ENCODE data around the gene UBE2J1.
A peak's percentile ranks its signal among the peaks of the same experiment; 100 is the strongest.
"Not testable (repeated sequence)": the region's sequence is repeated elsewhere in the genome, so short reads cannot be mapped to it uniquely, and the experiment has no call there.

The UBE2J1 gene

GRCh38 chr6:89352278-89353117 lies at the start of gene UBE2J1:
Gene UBE2J1, minus strand, starts transcription at chr6:89352722. Its CDS starts 153 bp downstream, at chr6:89352569.
- peak; percentile 53 to 65 for DNase-seq (ENCODE audit: low read depth in 2 of 2)

GRCh38 chr6:89400912-89401399 lies 48.4 kb upstream of the UBE2J1 start:
- no peak for DNase-seq (ENCODE audit: low read depth in 2 of 2)

DNA sequence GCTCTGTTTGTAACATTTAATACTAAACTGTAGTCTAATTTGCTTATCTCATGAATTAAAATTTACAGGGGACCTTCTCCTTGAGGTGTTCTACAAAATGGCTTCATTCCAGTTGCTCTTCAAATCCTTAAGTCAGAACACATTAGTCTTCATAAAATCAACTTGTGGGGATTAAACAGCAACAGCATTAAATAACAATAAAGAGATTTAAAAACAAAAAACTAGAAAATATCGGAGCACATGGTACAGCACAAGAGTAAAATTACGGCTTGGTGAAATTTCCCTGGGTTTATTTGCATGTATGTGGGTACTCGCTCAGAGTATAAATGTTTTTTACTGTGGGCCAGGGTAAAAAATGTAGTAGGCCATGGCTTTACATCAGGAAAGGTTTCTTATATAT lies 47.5 kb upstream of the UBE2J1 start:
- DNase-seq (ENCODE audit: low read depth in 2 of 2), result no peak

DNA sequence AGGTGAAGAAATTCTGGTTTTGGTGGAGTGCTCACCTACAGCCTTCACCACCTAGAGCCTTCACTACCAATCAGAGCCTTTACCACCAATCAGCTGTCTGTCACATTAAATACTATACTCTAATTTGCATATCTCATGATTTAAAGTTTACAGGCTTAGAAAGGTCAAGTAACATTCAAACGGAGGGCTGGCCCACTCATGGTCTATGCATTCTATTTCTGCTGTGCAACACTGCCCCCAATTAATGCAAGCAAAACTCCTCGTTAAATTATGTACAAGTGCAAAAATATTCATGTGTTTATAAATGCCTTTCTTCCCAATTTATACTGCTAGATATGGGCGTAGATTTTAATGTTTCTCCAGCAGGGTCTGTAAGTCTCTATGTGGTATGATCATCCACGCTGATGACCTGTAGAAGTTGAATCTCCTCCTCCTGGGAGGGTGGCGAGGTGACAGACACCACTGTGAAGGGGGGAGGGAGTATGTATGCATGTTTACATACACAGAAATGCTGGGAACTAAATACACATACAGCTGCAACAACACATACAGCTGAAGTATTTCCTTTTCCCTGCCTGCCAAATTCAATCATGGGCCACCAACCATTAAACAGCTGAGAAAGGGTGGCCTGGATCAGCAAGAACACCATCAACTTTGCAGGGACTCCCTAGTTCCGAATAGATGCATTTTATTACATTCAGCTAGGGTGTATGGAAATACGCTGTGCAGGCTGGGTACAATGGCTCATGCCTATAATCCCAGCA lies 46.4 kb upstream of the UBE2J1 start:
- no peak for DNase-seq (ENCODE audit: low read depth in 2 of 2)

- DNase-seq (ENCODE audit: low read depth in 2 of 2), result not testable (repeated sequence)
These were observed 45.4 kb upstream of the UBE2J1 start for GRCh38 chr6:89397884-89398283.

DNA sequence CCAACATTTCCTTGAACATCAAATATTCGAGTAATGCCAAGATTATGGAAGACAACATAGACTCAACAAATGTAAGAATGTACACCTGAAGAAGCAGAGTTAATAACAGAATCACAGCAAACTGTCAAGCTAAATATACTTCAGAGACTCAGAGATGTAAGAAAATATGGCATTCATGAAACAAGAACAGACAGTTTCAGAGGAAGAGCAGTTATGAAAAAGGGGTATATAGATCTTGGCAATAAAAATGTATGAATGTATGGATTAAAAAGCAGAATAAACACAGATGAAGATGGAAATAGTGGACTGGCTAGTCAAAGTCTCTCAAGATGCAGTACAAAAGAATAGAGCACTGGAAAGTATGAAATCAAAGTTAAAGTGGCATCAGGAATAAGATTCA lies 41.1 kb upstream of the UBE2J1 start:
- no peak for DNase-seq (ENCODE audit: low read depth in 2 of 2)

DNA sequence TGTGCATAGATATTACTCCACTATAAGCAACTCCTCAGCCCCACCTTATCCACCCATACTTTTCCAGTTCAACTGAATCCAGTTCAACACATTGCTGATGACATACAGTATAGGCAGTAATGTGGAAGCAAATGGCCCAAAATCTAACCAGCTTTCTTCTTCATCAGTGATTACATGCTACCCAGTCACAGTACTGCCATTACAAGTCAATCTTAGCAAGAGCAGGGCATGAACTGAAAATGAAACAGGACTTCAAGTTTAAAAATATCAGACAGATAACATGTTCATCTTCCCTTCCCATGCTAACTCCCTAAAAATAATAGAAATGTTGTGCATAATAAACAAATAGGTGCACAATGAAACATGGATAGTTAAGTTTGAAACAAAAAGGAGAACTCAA lies 40.3 kb upstream of the UBE2J1 start:
- DNase-seq (ENCODE audit: low read depth in 2 of 2), result no peak

- DNase-seq (ENCODE audit: low read depth in 2 of 2), result no peak
These were observed 36.3 kb upstream of the UBE2J1 start for GRCh38 chr6:89388846-89389245.

GRCh38 chr6:89387516-89388201 lies 35.1 kb upstream of the UBE2J1 start:
- no peak for DNase-seq (ENCODE audit: low read depth in 2 of 2)

- no peak for DNase-seq (ENCODE audit: low read depth in 2 of 2)
These were observed 34.5 kb upstream of the UBE2J1 start for GRCh38 chr6:89386917-89387491.

DNA sequence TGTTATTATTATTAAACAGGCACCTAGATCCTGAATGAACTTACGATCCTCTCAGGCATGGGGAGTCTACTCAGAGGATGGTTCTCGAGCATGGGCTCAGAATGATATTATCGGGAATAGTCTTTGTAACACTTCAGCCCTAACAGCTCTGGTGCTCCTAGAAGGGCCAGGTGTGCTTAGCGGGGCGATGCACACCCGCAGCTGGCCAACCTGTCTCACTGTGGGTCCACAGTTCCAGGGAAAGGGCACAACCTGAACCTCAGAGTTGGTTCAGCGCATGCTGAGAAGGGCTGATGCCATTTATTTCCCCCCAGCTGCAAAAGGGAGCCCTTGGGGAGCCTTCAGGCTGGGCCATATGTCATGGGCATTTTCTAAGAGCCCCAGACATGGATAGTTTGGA lies 33.3 kb upstream of the UBE2J1 start:
- no peak for DNase-seq (ENCODE audit: low read depth in 2 of 2)

DNA sequence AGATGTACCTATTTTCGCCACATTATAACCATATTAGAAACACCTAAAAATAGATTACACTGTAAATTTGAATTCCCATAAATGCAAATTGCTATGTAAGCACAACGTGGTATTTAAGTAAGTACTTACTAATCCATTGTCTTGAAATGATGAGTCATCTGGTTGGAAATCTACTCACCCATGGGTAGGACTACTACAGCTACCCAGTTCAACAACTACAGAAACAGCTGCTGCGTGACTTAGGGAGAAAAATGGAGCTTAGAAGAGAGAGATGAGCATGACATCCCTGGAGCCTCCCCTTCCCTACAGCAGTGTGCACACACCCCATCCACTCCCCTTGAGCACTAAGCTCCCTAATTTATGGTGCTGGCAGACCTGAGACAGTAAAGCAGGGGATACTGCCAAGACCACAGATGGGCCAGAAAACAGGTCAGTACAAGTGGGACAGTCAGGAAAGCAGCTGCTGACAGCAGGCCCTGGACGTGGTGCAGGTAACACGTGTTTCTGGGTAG lies 32.7 kb upstream of the UBE2J1 start:
- no peak for DNase-seq (ENCODE audit: low read depth in 2 of 2)

DNA sequence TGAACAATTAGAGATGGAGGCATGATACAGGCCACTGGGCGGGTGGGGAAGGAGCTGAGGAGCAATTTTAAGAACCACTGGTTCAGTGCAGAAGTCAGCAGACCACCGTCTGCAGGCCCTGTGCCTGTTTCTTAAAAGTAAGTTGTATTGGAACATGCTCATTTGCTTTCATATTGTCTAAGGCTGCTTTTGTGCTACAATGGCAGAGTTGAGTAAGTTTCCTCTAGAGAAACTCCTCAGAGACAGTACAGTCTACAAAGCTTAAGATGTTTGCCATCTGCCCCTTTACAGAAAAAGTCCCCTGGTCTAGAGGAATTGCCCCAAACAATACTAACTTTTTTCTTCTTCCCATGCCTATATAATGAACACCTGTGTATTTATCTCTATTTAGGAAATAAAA lies 28.5 kb upstream of the UBE2J1 start:
- no peak for DNase-seq (ENCODE audit: low read depth in 2 of 2)

DNA sequence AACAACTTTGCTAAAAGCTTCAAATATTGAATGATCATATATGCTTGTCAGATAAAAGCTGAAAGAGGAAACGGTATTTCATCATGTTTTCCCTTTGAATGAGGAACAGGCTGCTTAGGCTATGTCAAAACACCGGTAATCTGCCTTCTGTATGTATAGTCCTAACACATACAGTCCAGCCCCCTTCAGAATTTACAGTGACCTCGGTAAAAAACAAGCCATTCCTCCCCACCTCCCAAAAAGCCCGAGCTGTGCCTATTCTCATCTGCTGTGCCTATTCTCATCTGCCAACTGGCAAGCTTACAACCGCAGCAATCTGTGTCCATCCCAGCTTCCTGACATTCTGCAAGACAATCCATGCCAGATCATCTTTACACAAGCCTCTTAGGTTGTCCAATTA lies 26.8 kb upstream of the UBE2J1 start:
- no peak for DNase-seq (ENCODE audit: low read depth in 2 of 2)

DNA sequence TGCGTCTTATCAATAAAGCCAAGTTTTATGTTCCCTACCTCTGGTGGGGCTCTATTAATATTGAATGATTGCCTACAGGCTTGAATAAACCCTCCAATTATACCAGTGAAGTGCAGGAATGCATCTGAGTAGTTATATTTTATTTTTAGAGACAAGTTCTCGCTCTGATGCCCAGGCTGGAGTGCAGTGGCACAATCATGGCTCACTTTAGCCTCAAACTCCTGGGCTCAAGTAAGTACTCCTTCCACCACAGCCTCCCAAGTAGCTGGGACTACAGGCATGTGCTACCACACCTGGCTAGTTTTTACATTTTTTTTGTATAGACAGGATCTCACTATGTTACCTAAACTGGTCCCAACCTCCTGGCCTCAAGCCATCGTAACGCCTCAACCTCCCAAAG lies 26.1 kb upstream of the UBE2J1 start:
- no peak for DNase-seq (ENCODE audit: low read depth in 2 of 2)

- DNase-seq (ENCODE audit: low read depth in 2 of 2), result peak in 1 of 2 donors; percentile 27
These were observed 23.1 kb upstream of the UBE2J1 start for GRCh38 chr6:89375427-89376267.

GRCh38 chr6:89372506-89372901 lies 20.0 kb upstream of the UBE2J1 start:
- no peak for DNase-seq (ENCODE audit: low read depth in 2 of 2)

DNA sequence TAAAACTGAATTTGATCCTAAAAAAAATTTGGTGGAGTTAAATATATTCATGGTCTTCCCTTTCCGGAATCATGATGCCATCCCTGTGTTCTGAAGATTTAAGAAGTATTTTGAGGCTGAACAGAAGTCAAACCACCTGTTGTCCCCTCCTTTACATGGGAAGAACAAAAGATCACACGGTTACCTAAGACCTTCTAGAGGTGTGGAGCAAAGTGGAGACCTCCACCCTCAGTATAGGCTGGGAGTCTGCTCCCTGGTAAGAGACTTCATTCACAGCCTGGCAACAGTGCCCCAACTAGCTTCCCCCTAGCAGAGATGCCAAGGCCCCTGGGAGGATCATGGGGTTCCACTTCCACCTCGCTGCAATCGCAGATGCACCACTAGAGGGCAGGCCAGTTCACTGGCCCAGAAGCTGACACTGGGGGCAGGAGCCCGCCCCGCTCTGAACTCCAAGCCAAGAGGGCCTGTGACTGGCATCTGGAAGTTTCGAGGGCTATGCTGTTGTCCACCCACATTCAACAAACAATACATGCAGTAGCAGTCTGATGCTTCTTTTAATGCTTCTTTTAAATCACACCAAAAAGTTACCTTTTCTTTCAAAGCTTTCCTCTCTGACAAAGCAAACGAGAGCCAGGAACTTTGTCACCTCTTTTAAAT lies 19.5 kb upstream of the UBE2J1 start:
- peak; percentile 66 to 68 for DNase-seq (ENCODE audit: low read depth in 2 of 2)

DNA sequence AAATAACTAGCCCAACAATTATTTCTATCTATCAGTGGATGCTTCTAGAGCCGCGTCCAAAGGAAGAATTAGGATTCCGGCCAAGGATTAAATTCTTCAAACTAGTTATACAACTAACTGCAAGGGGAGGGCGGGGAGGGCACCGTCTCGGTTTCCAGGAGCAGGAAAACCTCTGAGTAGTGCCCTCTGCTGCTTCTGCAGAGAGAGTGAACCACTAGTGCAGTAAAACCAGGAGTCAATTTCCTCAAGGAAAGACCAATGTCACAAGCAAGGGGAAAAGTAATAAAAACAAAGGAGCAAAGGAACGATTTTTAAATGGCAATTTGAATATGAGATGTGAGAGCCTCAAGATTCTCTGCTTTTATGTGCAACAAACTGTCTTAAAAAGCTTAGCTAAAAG lies 16.5 kb upstream of the UBE2J1 start:
- DNase-seq (ENCODE audit: low read depth in 2 of 2), result no peak

DNA sequence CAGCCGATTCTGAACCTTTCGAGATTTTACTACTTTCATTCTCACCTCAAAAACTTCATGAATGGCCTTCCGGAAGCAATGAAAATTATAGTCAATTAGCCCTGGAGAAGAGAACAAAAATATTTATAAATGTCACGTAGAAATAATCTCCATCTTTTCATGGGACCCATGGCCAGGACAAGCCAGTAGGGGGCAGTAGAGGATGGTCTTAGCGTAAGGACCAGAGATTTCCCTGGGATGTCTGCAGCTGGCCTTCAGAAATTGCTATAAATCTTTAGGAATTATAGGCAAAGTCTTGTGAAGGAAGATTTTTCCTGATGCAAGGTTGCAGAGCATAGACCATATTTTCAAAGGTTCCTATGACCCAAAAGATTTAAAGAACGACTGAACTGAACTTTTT lies 15.6 kb upstream of the UBE2J1 start:
- peak; percentile 55 to 56 for DNase-seq (ENCODE audit: low read depth in 2 of 2)
